GM21447 (cell line): Measurements from ENCODE around the gene PLK5.
"Not testable (repeated sequence)": the region's sequence is repeated elsewhere in the genome, so short reads cannot be mapped to it uniquely, and the experiment has no call there.

Source experiments
- ATAC-seq: cut with Tn5 transposase; IDR thresholded peaks from one replicate; pipeline ENCODE4 v1.9.1; 2021; ENCODE audit not compliant: unreplicated experiment

Gene PLK5

GRCh38 chr19:1524972-1525325, 1.1 kb downstream of the PLK5 start:
- ATAC-seq: no peak

DNA sequence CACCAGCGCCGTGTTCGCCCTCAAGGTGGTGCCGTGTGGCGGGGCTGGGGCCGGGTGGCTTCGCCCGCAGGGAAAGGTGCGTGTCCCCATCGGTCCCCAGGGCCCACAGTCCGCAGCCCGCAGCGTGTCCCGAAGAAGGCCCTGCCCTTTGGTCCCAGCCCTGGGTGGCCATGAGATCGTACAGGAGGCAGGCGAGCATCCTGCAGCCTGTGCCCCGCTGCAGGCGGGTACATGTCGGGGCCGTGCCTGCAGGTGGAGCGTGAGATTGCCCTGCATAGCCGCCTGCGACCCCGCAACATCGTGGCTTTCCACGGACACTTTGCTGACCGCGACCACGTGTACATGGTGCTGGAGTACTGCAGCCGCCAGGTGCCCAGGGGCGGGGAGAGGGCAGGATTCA, 1.5 kb downstream of the PLK5 start:
- ATAC-seq: no peak

- no peak for ATAC-seq
These were observed 2.3 kb downstream of the PLK5 start for GRCh38 chr19:1526066-1526778.

- ATAC-seq: no peak
These were observed 3.2 kb downstream of the PLK5 start for GRCh38 chr19:1526979-1527649.

DNA sequence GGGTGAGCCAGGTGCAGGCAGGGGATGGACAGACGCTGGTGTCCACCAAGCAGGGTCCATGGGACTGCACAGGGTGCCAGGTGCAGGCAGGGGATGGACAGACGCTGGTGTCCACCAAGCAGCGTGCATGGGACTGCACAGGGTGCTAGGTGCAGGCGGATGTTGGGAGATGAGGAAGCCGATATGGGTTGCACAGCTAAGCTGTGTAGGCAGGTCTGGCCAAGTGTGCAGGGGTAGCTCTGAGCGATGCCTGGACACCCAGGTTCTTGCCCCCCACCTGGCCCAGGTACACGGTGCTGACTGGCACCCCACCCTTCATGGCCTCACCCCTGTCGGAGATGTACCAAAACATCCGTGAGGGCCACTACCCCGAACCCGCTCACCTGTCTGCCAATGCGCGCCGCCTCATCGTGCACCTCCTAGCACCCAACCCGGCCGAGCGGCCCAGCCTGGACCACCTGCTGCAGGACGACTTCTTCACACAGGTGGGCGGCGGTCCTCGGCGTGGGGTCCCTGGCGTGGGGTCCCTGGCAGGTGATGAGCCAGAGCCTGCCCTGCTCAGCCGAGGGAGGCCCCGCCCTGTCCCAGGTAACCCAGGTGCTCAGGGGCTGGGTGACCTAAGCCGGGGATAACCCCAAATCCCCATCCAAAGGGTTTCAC, 3.9 kb downstream of the PLK5 start:
- no peak for ATAC-seq

DNA sequence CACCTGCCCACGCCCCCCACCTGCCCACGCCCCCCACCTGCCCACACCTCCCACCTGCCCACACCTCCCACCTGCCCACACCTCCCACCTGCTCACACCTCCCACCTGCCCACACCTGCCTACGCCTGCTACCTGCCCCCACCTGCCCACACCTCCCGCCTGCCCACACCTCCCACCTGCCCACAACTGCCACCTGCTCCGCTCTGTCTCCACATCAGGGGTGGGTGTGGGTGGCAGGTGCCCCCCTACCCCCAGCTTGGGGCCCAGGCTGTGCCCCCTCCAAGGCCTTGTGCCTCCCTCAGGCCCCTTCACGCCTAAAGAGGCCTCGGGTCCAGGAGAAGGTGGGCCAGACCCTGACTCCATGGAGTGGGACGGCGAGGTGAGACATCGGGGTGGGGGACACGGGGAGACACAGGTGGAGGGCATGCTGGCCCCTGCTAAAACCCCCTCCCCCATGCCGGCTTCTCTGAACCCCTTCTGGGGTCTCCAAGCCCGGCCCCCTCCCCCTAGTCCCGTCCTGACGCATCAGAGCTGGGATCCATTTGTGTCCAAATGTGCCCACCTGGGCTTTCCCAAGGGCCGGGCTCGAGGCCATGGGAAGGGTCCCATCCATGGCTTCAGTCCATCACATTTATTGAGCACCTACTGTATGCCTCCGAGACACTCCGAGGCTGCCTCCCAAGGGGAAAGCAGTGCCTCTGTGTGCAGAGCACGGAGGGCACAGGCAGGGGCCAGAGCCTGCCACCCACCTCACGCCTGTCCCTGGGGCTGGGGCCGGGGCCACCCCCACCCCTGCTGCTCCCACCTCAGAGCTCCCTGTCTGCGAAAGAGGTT, 4.9 kb downstream of the PLK5 start:
- ATAC-seq: no peak

GRCh38 chr19:1529430-1529816, 5.5 kb downstream of the PLK5 start:
- ATAC-seq: no peak

DNA sequence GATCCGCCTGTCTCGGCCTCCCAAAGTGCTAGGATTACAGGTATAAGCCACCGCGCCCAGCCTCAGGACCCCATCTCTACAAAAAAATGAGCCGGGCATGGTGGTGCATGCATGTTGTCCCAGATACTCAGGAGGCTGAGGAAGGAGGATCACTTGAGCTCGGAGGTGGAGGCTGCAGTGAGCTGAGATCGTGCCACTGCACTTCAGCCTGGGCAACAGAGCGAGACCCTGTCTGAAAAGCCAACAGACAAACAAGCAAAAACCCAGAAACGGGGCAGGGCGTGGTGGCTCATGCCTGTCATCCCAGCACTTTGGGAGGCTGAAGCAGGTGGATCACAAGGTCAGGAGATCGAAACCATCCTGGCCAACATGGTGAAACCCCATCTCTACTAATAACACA, 7.0 kb downstream of the PLK5 start:
- ATAC-seq: not testable (repeated sequence)

GRCh38 chr19:1531587-1531986, 7.7 kb downstream of the PLK5 start:
- no peak for ATAC-seq

DNA sequence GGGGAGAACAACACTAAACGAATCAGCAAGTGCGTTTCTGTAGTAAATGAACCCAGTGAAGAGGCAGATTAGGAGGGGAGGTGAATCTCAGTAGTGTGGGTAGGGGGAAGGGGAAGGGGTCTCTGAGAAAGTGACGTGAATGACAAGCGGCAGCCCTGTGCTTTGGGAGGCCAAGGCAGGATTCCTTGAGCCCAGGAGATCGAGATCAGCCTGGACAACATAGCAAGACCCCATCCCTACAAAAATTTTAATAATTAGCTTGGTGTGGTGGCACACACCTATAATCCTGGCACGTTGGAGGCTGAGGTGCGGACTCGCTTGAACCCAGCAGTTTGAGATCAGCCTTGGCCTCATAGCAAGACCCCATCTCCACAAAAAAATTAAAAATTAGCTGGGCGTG, 8.1 kb downstream of the PLK5 start:
- no peak for ATAC-seq

DNA sequence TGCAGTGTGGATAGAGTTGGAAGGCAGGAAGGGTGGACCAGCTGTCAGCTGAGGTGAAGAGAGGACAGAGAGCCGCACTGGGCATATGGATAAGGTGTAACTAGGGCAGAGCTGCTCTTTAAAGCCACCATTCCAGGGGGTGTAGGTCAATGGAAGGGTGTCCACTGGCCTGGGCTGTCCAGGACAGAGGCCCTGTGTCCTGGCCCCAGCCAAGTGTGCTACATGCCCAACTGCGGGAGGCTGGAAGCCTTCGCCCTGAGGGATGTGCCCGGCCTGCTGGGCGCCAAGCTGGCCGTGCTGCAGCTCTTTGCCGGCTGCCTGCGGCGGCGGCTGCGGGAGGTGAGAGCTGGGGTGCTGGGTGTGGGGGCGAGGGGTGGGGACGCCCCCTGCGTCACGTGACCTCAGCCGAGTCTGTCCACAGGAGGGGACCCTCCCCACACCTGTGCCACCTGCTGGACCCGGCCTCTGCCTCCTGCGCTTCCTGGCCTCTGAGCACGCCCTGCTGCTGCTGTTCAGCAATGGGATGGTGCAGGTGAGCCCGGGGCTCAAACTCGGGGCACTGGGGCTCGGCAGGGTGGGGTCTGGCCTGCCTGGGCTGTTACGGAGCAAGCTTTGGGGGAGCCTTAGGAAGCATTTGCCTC, 9.8 kb downstream of the PLK5 start:
- no peak for ATAC-seq

DNA sequence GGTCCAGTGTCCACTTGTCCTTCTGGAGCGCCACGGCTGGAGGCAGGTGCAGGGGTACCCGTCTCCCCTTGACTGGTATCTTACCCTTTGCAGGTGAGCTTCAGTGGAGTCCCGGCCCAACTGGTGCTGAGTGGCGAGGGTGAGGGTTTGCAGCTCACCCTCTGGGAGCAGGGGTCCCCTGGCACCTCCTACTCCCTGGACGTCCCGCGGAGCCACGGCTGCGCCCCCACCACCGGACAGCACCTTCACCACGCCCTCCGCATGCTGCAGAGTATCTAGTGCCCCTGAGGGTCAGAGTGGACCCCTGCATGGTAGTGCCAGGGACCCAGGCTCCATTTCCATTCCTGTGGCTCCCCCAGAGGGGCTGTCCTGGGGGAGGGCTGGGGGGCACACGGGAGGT, 11.1 kb downstream of the PLK5 start:
- ATAC-seq: no peak

DNA sequence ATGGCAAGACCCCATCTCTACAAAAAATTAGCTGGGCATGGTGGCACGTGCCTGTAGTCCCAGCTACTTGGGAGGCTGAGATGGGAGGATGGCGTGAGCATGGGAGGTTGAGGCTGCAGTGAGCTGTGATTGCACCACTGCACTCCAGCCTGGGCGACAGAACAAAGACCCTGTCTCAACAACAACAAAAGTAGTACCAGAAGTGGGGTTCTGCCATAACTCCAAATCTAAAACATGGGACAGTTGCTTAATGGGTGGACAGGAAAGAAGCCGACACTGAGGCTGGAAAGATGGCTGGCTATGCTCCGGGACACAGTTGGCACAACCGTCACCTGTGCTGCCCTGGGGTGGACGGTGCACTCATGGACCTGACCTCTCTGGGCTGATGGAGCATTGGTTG, 11.8 kb downstream of the PLK5 start:
- ATAC-seq: not testable (repeated sequence)

DNA sequence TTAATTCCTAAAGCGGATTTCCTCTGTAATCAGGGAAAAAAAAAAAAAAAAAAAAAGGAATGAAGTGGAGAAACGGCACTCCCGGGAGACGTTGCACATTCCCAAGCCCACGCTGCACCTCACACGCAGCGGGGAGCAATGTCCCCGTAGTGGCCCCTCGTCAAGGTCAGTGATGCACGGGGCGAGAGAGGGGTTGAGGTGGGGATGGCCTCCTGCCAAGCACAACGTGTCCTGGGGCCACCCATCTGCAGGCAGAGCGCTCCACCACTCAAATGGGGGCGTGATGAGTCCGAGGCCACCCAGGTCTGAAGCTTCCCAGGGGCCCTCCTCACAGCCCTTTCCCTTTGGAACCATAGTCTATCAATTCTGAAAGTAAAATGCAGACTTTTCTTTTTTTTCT, 15.1 kb downstream of the PLK5 start:
- no peak for ATAC-seq

DNA sequence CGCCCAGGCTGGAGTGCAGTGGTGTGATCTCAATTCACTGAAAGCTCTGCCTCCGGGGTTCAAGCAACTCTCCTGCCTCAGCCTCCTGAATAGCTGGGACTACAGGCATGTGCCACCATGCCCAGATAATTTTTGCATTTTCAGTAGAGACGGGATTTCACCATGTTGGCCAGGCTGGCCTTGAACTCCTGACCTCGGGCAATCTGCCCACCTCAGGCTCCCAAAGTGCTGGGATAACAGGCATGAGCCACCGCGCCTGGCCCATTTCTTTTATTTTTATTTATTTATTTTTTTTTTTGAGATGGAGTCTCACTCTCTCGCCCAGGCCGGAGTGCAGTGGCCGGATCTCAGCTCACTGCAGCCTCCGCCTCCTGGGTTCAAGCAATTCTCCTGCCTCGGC, 15.9 kb downstream of the PLK5 start:
- not testable (repeated sequence) for ATAC-seq

DNA sequence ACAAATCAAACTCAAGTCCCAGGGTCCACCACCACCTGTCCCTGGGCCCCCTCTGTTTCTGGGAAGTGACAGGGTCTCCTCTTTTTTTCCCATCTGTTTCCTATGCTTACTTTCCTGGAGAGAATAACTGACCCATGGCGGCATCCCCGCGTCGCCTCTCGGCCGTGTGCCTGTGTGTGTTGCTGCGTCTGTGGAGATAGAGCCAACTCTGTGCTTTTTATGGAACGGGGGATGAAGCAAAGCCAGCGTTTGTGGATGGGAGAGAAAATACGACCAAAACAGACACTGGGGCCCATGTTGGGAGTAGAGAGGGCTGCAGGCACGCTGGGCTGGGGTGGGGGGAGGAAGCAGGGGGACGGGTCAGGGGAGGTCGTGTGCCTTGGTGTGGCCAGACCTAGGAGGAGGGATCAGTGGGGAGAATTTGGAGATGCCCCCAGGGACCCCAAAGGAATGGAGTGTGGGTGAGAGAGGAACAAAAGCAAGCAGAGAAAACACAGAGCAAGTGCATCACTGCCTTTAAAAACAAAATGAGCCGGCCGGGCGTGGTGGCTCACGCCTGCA, 16.6 kb downstream of the PLK5 start:
- no peak for ATAC-seq

GRCh38 chr19:1549332-1549945, 25.6 kb downstream of the PLK5 start:
- ATAC-seq: no peak

DNA sequence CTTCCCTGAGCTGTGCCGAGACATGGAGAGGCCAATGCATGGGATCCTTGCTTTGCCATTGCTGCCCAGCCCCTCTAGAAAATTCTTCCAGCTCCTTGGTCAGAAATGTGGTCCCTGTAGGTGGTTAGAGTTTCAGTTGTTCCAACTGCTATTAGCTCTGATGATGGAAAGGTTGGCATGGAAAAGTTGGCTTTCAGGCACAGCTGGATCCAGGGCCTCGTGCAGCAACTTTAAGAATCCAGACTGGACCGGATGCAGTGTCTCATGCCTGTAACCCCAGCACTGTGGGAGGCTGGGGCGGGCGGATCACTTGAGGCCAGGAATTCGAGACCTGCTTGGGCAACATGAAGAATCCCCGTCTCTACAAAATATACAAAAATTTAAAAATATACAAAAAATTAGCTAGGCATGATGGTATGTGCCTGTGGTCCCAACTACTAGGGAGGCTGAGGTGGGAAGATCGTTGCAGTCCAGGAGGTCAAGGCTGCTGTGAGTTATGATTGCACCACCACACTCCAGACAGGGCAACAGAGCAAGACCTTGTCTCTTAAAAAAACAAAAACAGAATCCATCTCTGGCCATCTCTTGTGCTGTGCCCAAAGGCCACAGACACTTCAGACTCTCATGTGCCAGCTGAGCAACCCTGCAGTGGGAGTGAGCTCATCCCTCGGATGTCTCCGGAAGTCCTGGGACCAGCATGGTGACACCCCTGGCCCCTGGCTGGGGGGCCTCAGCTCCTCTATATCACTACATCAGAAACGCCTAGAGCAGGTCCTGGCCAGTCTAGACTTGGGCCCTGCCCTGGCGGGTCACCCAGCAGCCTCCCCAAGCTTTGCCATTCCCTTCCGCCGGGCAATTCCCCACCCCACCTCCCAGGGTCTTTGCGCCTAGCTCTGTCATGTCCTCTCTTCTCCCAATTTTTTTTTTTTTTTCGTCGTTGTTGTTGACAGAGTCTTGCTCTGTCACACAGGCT, 27.5 kb downstream of the PLK5 start:
- no peak for ATAC-seq

GRCh38 chr19:1553415-1553814, 29.5 kb downstream of the PLK5 start:
- no peak for ATAC-seq
